T-helper 2 cell treated with Interferon-gamma antibody and Interleukin-4, amounts not matched to agents 100 ng/mL and 5 ng/mL, for 36 hours (primary cell): ENCODE data around the gene APELA. TPM values are rescaled to one million over a fixed set of nuclear protein-coding genes. Genes with fewer than 3 reads are reported as not detected.
"Not testable (repeated sequence)": the region's sequence is repeated elsewhere in the genome, so short reads cannot be mapped to it uniquely, and the experiment has no call there.

Experiments used
- intact Hi-C: fragments of 100-400 bp; cut with micrococcal nuclease; formaldehyde crosslinking; loops from one replicate; pipeline ENCODE4 v1.15.1; 2023
- total RNA-seq: library from RNA; stranded (reverse); gene quantifications from 2 replicates; pipeline ENCODE4 v1.2.3, GENCODE V29; 2022

The APELA gene
- total RNA-seq: not detected in 2 replicates

GRCh38 chr4:164876700-164877324, at the start of gene APELA:
APELA (plus strand) TSS chr4:164877178; CDS start chr4:164877332, 154 bp downstream.
- intact Hi-C loops: no loop called here

- intact Hi-C loops: no loop called here
Observed at GRCh38 chr4:164828955-164829354, 48.0 kb upstream of the APELA start.

- intact Hi-C loops: loop anchor here (10.0 kb wide), 1 partner anchor 62 kb away; no protein-coding TSS in a partner anchor
Observed at GRCh38 chr4:164846566-164846965, 30.4 kb upstream of the APELA start.

GRCh38 chr4:164847016-164847415, 30.0 kb upstream of the APELA start:
- intact Hi-C loops: loop anchor here (10.0 kb wide), 1 partner anchor 62 kb away; no protein-coding TSS in a partner anchor

GRCh38 chr4:164847967-164848649, 28.9 kb upstream of the APELA start:
- intact Hi-C loops: loop anchor here (10.0 kb wide), 1 partner anchor 63 kb away; no protein-coding TSS in a partner anchor

GRCh38 chr4:164856396-164856795, 20.6 kb upstream of the APELA start:
- intact Hi-C loops: no loop called here

GRCh38 chr4:164866817-164867490, 10.0 kb upstream of the APELA start:
- intact Hi-C loops: no loop called here

GRCh38 chr4:164871673-164872072, 5.3 kb upstream of the APELA start:
- intact Hi-C loops: no loop called here

- intact Hi-C loops: no loop called here
Observed at GRCh38 chr4:164872481-164872880, 4.5 kb upstream of the APELA start.

GRCh38 chr4:164874789-164875188, 2.2 kb upstream of the APELA start:
- intact Hi-C loops: no loop called here

GRCh38 chr4:164880489-164881262, 3.7 kb downstream of the APELA start:
- intact Hi-C loops: no loop called here

GRCh38 chr4:164888096-164888715, 11.2 kb downstream of the APELA start:
- intact Hi-C loops: no loop called here

GRCh38 chr4:164890691-164891090, 13.7 kb downstream of the APELA start:
- intact Hi-C loops: no loop called here

GRCh38 chr4:164892018-164892417, 15.0 kb downstream of the APELA start:
- intact Hi-C loops: no loop called here

GRCh38 chr4:164894702-164895101, 17.7 kb downstream of the APELA start:
- intact Hi-C loops: no loop called here

- intact Hi-C loops: no loop called here
Observed at GRCh38 chr4:164902608-164903007, 25.6 kb downstream of the APELA start.

- intact Hi-C loops: no loop called here
Observed at GRCh38 chr4:164904336-164904735, 27.4 kb downstream of the APELA start.

GRCh38 chr4:164904941-164905340, 28.0 kb downstream of the APELA start:
- intact Hi-C loops: no loop called here

- intact Hi-C loops: no loop called here
Observed at GRCh38 chr4:164906368-164906767, 29.4 kb downstream of the APELA start.

- intact Hi-C loops: not testable (repeated sequence)
Observed at GRCh38 chr4:164913506-164913905, 36.5 kb downstream of the APELA start.

GRCh38 chr4:164918956-164919355, 42.0 kb downstream of the APELA start:
- intact Hi-C loops: no loop called here
